SK-N-SH (cell line): Measurements from ENCODE around the gene CCL17. TPM values are rescaled to one million over a fixed set of nuclear protein-coding genes. Genes with fewer than 3 reads are reported as not detected.

Source experiments
- CTCF ChIA-PET: fragments of 300-600, 350-600 bp; formaldehyde crosslinking; extraction: SDS; loops from one replicate; lab custom pipeline; 2021; lab: Yijun Ruan, JAX
- POLR2A ChIA-PET: fragments of 350-600 bp; sonication (Branson Sonifier 250); formaldehyde crosslinking; extraction: SDS; loops from one replicate; lab custom pipeline; 2020; ENCODE audit warnings: antibody characterized with exemption, inconsistent platforms; lab: Yijun Ruan, JAX
- DNase-seq: peaks from one replicate; pipeline ENCODE4 v3.0.0; 2012
- H2AFZ ChIP-seq: fragments of 200-600 bp; sonication (generic); 2 replicates; pipeline ENCODE4 v1.8.1; 2016; ENCODE audit warnings: antibody characterized with exemption, mild to moderate bottlenecking, low read depth
- H3F3A ChIP-seq: fragments of 200-600 bp; sonication (generic); replicated peaks from 2 replicates; pipeline ENCODE3; 2016; ENCODE audit warnings: antibody characterized with exemption, mild to moderate bottlenecking; ENCODE audit not compliant: insufficient read depth
- H3K27ac ChIP-seq, 2 experiments: fragments of 200-500 bp in 1 of 2; fragments of 200-600 bp in 1 of 2; sonication (Bioruptor generic) in 1 of 2; sonication (generic), shearing (Covaris generic) in 1 of 2; 2 replicates each; pipeline versions ENCODE4 v1.5.1 to v1.6.1; 2014 to 2016; ENCODE audit warnings: low read depth in 2 of 2, inconsistent platforms in 1 of 2, low read length in 1 of 2, mild to moderate bottlenecking in 1 of 2, mixed read lengths in 1 of 2
- H3K27me3 ChIP-seq: fragments of 200-600 bp; sonication (generic), shearing (Covaris generic); 2 replicates; pipeline ENCODE4 v1.6.1; 2016; ENCODE audit warnings: mixed run types; ENCODE audit not compliant: insufficient read depth
- H3K36me3 ChIP-seq, 2 experiments: fragments of 200-500 bp in 1 of 2; fragments of 200-600 bp in 1 of 2; sonication (Bioruptor generic) in 1 of 2; sonication (generic) in 1 of 2; replicated peaks in 1 of 2; 2 replicates each; pipeline versions ENCODE3 to v1.5.1; 2014 to 2016; ENCODE audit warnings: low read length in 1 of 2, mild to moderate bottlenecking in 1 of 2; ENCODE audit not compliant: insufficient read depth in 2 of 2, control insufficient read depth in 1 of 2
- H3K4me1 ChIP-seq, 2 experiments: fragments of 200-500 bp in 1 of 2; fragments of 200-600 bp in 1 of 2; sonication (Bioruptor generic) in 1 of 2; sonication (generic), shearing (Covaris generic) in 1 of 2; 2 replicates each; pipeline versions ENCODE4 v1.5.1 to v1.6.1; 2014 to 2016; ENCODE audit warnings: low read depth in 1 of 2, low read length in 1 of 2, mixed run types in 1 of 2; ENCODE audit not compliant: insufficient read depth in 2 of 2, control insufficient read depth in 1 of 2
- H3K4me2 ChIP-seq: fragments of 200-600 bp; sonication (generic), shearing (Covaris generic); 2 replicates; pipeline ENCODE4 v1.6.1; 2017; ENCODE audit warnings: mixed run types
- H3K4me3 ChIP-seq, 2 experiments: fragments of 200-500 bp in 1 of 2; fragments of 200-600 bp in 1 of 2; sonication (Bioruptor generic) in 1 of 2; sonication (generic), shearing (Covaris generic) in 1 of 2; 2 replicates each; pipeline versions ENCODE4 v1.5.1 to v1.8.1; 2014 to 2016; ENCODE audit warnings: low read depth in 2 of 2, inconsistent platforms in 1 of 2, low read length in 1 of 2, mild to moderate bottlenecking in 1 of 2, mixed read lengths in 1 of 2, moderate library complexity in 1 of 2
- H3K79me2 ChIP-seq: fragments of 200-600 bp; sonication (generic); 2 replicates; pipeline ENCODE4 v1.8.1; 2017; ENCODE audit warnings: mild to moderate bottlenecking; ENCODE audit not compliant: insufficient read depth
- H3K9ac ChIP-seq: fragments of 200-600 bp; sonication (generic); 2 replicates; pipeline ENCODE4 v1.6.1; 2017; ENCODE audit warnings: mixed run types
- H3K9me2 ChIP-seq: fragments of 200-600 bp; sonication (generic); 2 replicates; pipeline ENCODE4 v1.6.1; 2017; ENCODE audit warnings: mixed run types
- H3K9me3 ChIP-seq: fragments of 200-600 bp; sonication (generic); 2 replicates; pipeline ENCODE4 v1.6.1; 2017; ENCODE audit warnings: mixed run types, mild to moderate bottlenecking, moderate library complexity
- H4K20me1 ChIP-seq: fragments of 200-600 bp; sonication (generic); 2 replicates; pipeline ENCODE4 v1.6.1; 2017; ENCODE audit warnings: mild to moderate bottlenecking, mixed run types; ENCODE audit not compliant: insufficient read depth
- CHD2 ChIP-seq: fragments of 150-350 bp; IDR thresholded peaks from 2 replicates; pipeline ENCODE4 v1.6.1; 2018; ENCODE audit warnings: low read length; ENCODE audit not compliant: partially characterized antibody
- EP300 ChIP-seq, 2 experiments: IDR thresholded peaks; 2 replicates each; pipeline versions ENCODE4 v1.4.0 to v1.6.1; 2012; ENCODE audit warnings: borderline replicate concordance in 1 of 2, low read depth in 1 of 2, low read length in 1 of 2
- FOSL2 ChIP-seq: IDR thresholded peaks from 2 replicates; pipeline ENCODE4 v1.4.0; 2012; ENCODE audit warnings: low read depth, mild to moderate bottlenecking, moderate library complexity, borderline replicate concordance
- FOXM1 ChIP-seq: IDR thresholded peaks from 2 replicates; pipeline ENCODE4 v1.4.0; 2012; ENCODE audit warnings: low read depth, mild to moderate bottlenecking
- IRF3 ChIP-seq: fragments of 150-350 bp; IDR thresholded peaks from 2 replicates; pipeline ENCODE4 v1.6.1; 2016; ENCODE audit warnings: mild to moderate bottlenecking, low read depth, low read length
- JUND ChIP-seq: IDR thresholded peaks from 2 replicates; pipeline ENCODE4 v1.4.0; 2012
- MXI1 ChIP-seq: IDR thresholded peaks from 2 replicates; pipeline ENCODE4 v1.6.1; 2012; ENCODE audit warnings: mild to moderate bottlenecking, low read depth, low read length, improper control_type of control experiment
- PBX3 ChIP-seq: IDR thresholded peaks from 2 replicates; pipeline ENCODE4; 2012
- RAD21 ChIP-seq: IDR thresholded peaks from 2 replicates; pipeline ENCODE4 v1.6.1; 2012; ENCODE audit warnings: mild to moderate bottlenecking, low read length
- REST ChIP-seq: IDR thresholded peaks from 2 replicates; pipeline ENCODE4 v1.6.1; 2012; ENCODE audit warnings: mild to moderate bottlenecking, low read depth, low read length, moderate library complexity
- RXRA ChIP-seq: IDR thresholded peaks from 2 replicates; pipeline ENCODE4 v1.4.0; 2012; ENCODE audit warnings: low read depth, mild to moderate bottlenecking, borderline replicate concordance
- SMC3 ChIP-seq: IDR thresholded peaks from 2 replicates; pipeline ENCODE4 v1.6.1; 2012; ENCODE audit warnings: low read depth, low read length, improper control_type of control experiment
- TAF1 ChIP-seq: IDR thresholded peaks from 2 replicates; pipeline ENCODE4 v1.6.1; 2012; ENCODE audit warnings: low read depth, mild to moderate bottlenecking, low read length, moderate library complexity, borderline replicate concordance
- TEAD4 ChIP-seq: IDR thresholded peaks from 2 replicates; pipeline ENCODE4 v1.4.0; 2012; ENCODE audit warnings: mild to moderate bottlenecking, borderline replicate concordance; ENCODE audit not compliant: insufficient read depth
- ZBTB33 ChIP-seq: IDR thresholded peaks from 2 replicates; pipeline ENCODE4 v1.4.0; 2012; ENCODE audit warnings: low read depth, borderline replicate concordance
- WGBS: methylation state at CpG from one replicate; pipeline ENCODE4 v1.1.6; 2017; ENCODE audit warnings: low lambda C conversion rate; 5-methylcytosine and 5-hydroxymethylcytosine counted together
- polyA plus RNA-seq, 3 experiments: library from polyadenylated mRNA; depleted of rRNA; stranded (reverse); fragments of >200 nt; gene quantifications; 2 replicates each; pipeline ENCODE4 v1.2.3, GENCODE V29; 2012

Gene CCL17
- polyA plus RNA-seq, 1 of the 3 experiments (the other 2 are of a cell fraction) = not detected

- no peak overlapping the region for H3K9ac ChIP-seq
- H3K27ac ChIP-seq = no peak overlapping the region
- no peaks in the 10 kb centered on the region for H3K79me2 ChIP-seq
- H3K4me2 ChIP-seq = no peak overlapping the region
- no peak for TF ChIP-seq PBX3
- no peak for TF ChIP-seq MXI1
- no peak for TF ChIP-seq RXRA
- no peaks in the 10 kb centered on the region for H3K27me3 ChIP-seq
- peaks cover 59 to 71% of the 10 kb centered on the region in 2 experiments for H3K36me3 ChIP-seq
- H3K4me1 ChIP-seq = no peaks in the 10 kb centered on the region
- H4K20me1 ChIP-seq = no peaks in the 10 kb centered on the region
- WGBS = 98% methylated on average over 3 of the region's 3 CpGs
- H2AFZ ChIP-seq = no peak overlapping the region
- H3F3A ChIP-seq = no peaks in the 10 kb centered on the region
- H3K4me3 ChIP-seq = no peak overlapping the region
- POLR2A ChIA-PET = interaction anchor here (2.1 kb wide), 1 partner anchor 14 kb away, joined by 6 read pairs; the partner anchor contains the start of genes CIAPIN1 and COQ9
- H3K9me3 ChIP-seq = no peaks in the 10 kb centered on the region
- no peak for DNase-seq
- CTCF ChIA-PET = interaction anchor here (1.0 to 4.6 kb wide), 7 partner anchors 10 to 132 kb away, joined by 3 to 30 read pairs (median 8); partner anchors contain the start of gene POLR2C
- H3K9me2 ChIP-seq = no peaks in the 10 kb centered on the region
Observed at GRCh38 chr16:57432989-57433388, 28.4 kb downstream of the CCL17 start.

GRCh38 chr16:57434003-57434402 is 29.4 kb downstream of the CCL17 start:
- Histone ChIP-seq H3K4me3 (no peak overlapping the region), H3K9me2 (no peaks in the 10 kb centered on the region), H3F3A (no peaks in the 10 kb centered on the region), H3K27ac (no peak overlapping the region), H3K9ac (no peak overlapping the region), H3K9me3 (no peaks in the 10 kb centered on the region), H3K4me2 (no peak overlapping the region), H3K4me1 (no peaks in the 10 kb centered on the region), H2AFZ (no peak overlapping the region), H4K20me1 (no peaks in the 10 kb centered on the region), H3K79me2 (no peaks in the 10 kb centered on the region), H3K36me3 (peaks cover 63 to 73% of the 10 kb centered on the region in 2 experiments), H3K27me3 (no peaks in the 10 kb centered on the region)
- TF ChIP-seq REST (no peak), FOXM1 (no peak), FOSL2 (no peak), TEAD4 (no peak), JUND (no peak), ZBTB33 (no peak), CHD2 (no peak), PBX3 (no peak), RXRA (no peak), EP300 (IDR thresholded peaks at IDR 0.05; ENCODE audit: borderline replicate concordance in 1 of 2, low read depth in 1 of 2, low read length in 1 of 2) (no peak), TAF1 (no peak), RAD21 (no peak), SMC3 (no peak), IRF3 (no peak)
- POLR2A ChIA-PET = interaction anchor here (2.1 kb wide), 1 partner anchor 13 kb away, joined by 6 read pairs; the partner anchor contains the start of genes CIAPIN1 and COQ9
- CTCF ChIA-PET = interaction anchor here (1.0 to 4.6 kb wide), 4 partner anchors 16 to 133 kb away, joined by 5 to 30 read pairs (median 10); partner anchors contain the start of gene POLR2C
- WGBS = 100% methylated on average over 1 of the region's 2 CpGs
- no peak for DNase-seq
